Panc1 (cell line): ENCODE measurements around the gene SERPINB1. TPM values are rescaled to one million over a fixed set of nuclear protein-coding genes. Genes with fewer than 3 reads are reported as not detected.

Experiments
- ATAC-seq: fragments of 200-7000 bp; cut with Tn5 transposase; 2 replicates; pipeline ENCODE4 v1.9.1; 2020; ENCODE audit warnings: mild to moderate bottlenecking, moderate library complexity
- BruUV-seq: library from RNA; stranded (reverse); fragments of 400-500 nt; replicated peaks from 2 replicates; lab custom pipeline; 2021; lab: Mats Ljungman, UMichigan
- CTCF ChIA-PET: fragments of 300-600 bp; sonication (Branson Sonifier 250); formaldehyde crosslinking; loops from one replicate; lab custom pipeline; 2022; ENCODE audit warnings: antibody characterized with exemption; lab: Charles Lee
- POLR2A ChIA-PET: fragments of 300-600 bp; sonication (Branson Sonifier 250); formaldehyde crosslinking; loops from one replicate; lab custom pipeline; 2022; ENCODE audit warnings: antibody characterized with exemption; lab: Charles Lee
- DNase-seq: peaks from one replicate; pipeline ENCODE4 v3.0.0-alpha.2; 2010; ENCODE audit warnings: low read depth, low spot score
- H3K27ac ChIP-seq: 2 replicates; pipeline ENCODE4 v1.5.1; 2011; ENCODE audit warnings: mild to moderate bottlenecking, low read length, inconsistent platforms
- H3K27me3 ChIP-seq: fragments of 200-500 bp; sonication (Bioruptor generic); 2 replicates; pipeline ENCODE4 v1.6.0; 2014; ENCODE audit warnings: low read length, inconsistent platforms; ENCODE audit not compliant: control insufficient read depth, insufficient read depth
- H3K36me3 ChIP-seq: fragments of 200-500 bp; sonication (Bioruptor generic); 2 replicates; pipeline ENCODE4 v1.5.1; 2014; ENCODE audit warnings: inconsistent platforms, mild to moderate bottlenecking, low read length, moderate library complexity; ENCODE audit not compliant: control insufficient read depth, insufficient read depth
- H3K4me1 ChIP-seq: 2 replicates; pipeline ENCODE4 v1.5.1; 2011; ENCODE audit warnings: inconsistent platforms, mild to moderate bottlenecking, low read length, moderate library complexity; ENCODE audit not compliant: control insufficient read depth, insufficient read depth
- H3K4me3 ChIP-seq, 2 experiments: 2 replicates each; pipeline ENCODE4 v1.5.1; 2011 to 2012; ENCODE audit warnings: low read depth in 2 of 2, low read length in 2 of 2, mild to moderate bottlenecking in 2 of 2, inconsistent platforms in 1 of 2, moderate library complexity in 1 of 2
- H3K9me3 ChIP-seq: fragments of 200-500 bp; sonication (Bioruptor generic); 2 replicates; pipeline ENCODE4 v1.5.1; 2014; ENCODE audit warnings: low read depth, mild to moderate bottlenecking, inconsistent platforms, low read length, moderate library complexity; ENCODE audit not compliant: control insufficient read depth, insufficient read depth
- POLR2AphosphoS5 ChIP-seq: IDR thresholded peaks from 2 replicates; pipeline ENCODE4 v1.6.1; 2012; ENCODE audit warnings: mild to moderate bottlenecking, low read depth, low read length, moderate library complexity
- SIN3A ChIP-seq: IDR thresholded peaks from 2 replicates; pipeline ENCODE4 v1.6.1; 2012; ENCODE audit warnings: low read depth, mild to moderate bottlenecking, low read length, moderate library complexity, borderline replicate concordance; ENCODE audit not compliant: insufficient read depth
- TCF7L2 ChIP-seq: IDR thresholded peaks from 2 replicates; pipeline ENCODE4 v1.6.1; 2011; ENCODE audit warnings: mild to moderate bottlenecking, low read depth, low read length, inconsistent platforms
- in situ Hi-C: cut with HindIII; loops from 2 replicates; pipeline ENCODE4 v1.10.0; 2016; ENCODE audit warnings: low sequenced_read_pairs, low pct_unique_long_range_greater_than_20kb
- intact Hi-C: fragments of 100-400 bp; cut with micrococcal nuclease; formaldehyde crosslinking; loops from one replicate; pipeline ENCODE4 v1.10.0; 2022; ENCODE audit not compliant: unreplicated experiment
- total RNA-seq: library from RNA; stranded (reverse); gene quantifications from one replicate; pipeline ENCODE4 v1.2.1, GENCODE V29; 2021; ENCODE audit not compliant: unreplicated experiment
- TF ChIP-seq, protein P1 (sequence below): fragments of 450-650 bp; IDR thresholded peaks from 2 replicates; pipeline ENCODE4 v1.5.1; 2017; ENCODE audit warnings: mild to moderate bottlenecking
- TF ChIP-seq, protein P2 (sequence below), 2 experiments: IDR thresholded peaks; 2 replicates each; pipeline ENCODE4 v1.6.1; 2011 to 2012; ENCODE audit warnings: low read depth in 2 of 2, control low read depth in 1 of 2, low read length in 1 of 2, mild to moderate bottlenecking in 1 of 2, moderate library complexity in 1 of 2; ENCODE audit not compliant: insufficient read depth in 1 of 2

The SERPINB1 gene
- total RNA-seq, 1 experiment from 2014 or later = 40.8 TPM

DNA sequence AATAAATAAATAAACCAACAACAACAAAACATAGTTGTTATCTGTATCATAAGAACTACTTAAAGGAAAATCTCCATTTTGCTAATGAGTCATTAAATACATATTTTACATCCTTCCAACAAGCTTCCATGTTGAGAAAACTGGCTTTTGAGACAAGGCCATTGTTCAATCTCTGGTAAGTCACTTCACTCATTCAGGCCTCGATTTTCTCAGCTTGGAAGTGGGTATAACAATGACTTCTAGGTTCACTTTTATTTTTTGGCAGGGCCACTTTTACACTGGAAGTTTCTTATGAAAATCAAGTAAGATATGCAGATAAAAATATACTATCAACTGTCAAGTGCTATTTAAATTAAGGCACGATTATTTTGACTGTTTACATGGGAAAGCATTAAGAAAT lies 46.5 kb downstream of the SERPINB1 start:
- POLR2A ChIA-PET = no interaction called here
- CTCF ChIA-PET = no interaction called here
- no peak for DNase-seq
- no TSS peak for BruUV-seq
- Histone ChIP-seq H3K4me3 (no peak overlapping the region), H3K27ac (no peak overlapping the region), H3K27me3 (no peaks in the 10 kb centered on the region), H3K9me3 (no peaks in the 10 kb centered on the region), H3K36me3 (no peaks in the 10 kb centered on the region), H3K4me1 (peaks cover 12% of the 10 kb centered on the region; the same call in 1 of the 2 replicates)
- TF ChIP-seq, protein P1, sequence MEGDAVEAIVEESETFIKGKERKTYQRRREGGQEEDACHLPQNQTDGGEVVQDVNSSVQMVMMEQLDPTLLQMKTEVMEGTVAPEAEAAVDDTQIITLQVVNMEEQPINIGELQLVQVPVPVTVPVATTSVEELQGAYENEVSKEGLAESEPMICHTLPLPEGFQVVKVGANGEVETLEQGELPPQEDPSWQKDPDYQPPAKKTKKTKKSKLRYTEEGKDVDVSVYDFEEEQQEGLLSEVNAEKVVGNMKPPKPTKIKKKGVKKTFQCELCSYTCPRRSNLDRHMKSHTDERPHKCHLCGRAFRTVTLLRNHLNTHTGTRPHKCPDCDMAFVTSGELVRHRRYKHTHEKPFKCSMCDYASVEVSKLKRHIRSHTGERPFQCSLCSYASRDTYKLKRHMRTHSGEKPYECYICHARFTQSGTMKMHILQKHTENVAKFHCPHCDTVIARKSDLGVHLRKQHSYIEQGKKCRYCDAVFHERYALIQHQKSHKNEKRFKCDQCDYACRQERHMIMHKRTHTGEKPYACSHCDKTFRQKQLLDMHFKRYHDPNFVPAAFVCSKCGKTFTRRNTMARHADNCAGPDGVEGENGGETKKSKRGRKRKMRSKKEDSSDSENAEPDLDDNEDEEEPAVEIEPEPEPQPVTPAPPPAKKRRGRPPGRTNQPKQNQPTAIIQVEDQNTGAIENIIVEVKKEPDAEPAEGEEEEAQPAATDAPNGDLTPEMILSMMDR = no peak
- TF ChIP-seq POLR2AphosphoS5 (no peak), SIN3A (no peak), TCF7L2 (no peak)
- TF ChIP-seq, protein P2, sequence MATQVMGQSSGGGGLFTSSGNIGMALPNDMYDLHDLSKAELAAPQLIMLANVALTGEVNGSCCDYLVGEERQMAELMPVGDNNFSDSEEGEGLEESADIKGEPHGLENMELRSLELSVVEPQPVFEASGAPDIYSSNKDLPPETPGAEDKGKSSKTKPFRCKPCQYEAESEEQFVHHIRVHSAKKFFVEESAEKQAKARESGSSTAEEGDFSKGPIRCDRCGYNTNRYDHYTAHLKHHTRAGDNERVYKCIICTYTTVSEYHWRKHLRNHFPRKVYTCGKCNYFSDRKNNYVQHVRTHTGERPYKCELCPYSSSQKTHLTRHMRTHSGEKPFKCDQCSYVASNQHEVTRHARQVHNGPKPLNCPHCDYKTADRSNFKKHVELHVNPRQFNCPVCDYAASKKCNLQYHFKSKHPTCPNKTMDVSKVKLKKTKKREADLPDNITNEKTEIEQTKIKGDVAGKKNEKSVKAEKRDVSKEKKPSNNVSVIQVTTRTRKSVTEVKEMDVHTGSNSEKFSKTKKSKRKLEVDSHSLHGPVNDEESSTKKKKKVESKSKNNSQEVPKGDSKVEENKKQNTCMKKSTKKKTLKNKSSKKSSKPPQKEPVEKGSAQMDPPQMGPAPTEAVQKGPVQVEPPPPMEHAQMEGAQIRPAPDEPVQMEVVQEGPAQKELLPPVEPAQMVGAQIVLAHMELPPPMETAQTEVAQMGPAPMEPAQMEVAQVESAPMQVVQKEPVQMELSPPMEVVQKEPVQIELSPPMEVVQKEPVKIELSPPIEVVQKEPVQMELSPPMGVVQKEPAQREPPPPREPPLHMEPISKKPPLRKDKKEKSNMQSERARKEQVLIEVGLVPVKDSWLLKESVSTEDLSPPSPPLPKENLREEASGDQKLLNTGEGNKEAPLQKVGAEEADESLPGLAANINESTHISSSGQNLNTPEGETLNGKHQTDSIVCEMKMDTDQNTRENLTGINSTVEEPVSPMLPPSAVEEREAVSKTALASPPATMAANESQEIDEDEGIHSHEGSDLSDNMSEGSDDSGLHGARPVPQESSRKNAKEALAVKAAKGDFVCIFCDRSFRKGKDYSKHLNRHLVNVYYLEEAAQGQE (IDR thresholded peaks at IDR 0.05; ENCODE audit: insufficient read depth in 1 of 2, low read depth in 2 of 2, low read length in 1 of 2) = no peak
- intact Hi-C loops = no loop called here
- no peak for ATAC-seq
- in situ Hi-C loops = no loop called here

DNA sequence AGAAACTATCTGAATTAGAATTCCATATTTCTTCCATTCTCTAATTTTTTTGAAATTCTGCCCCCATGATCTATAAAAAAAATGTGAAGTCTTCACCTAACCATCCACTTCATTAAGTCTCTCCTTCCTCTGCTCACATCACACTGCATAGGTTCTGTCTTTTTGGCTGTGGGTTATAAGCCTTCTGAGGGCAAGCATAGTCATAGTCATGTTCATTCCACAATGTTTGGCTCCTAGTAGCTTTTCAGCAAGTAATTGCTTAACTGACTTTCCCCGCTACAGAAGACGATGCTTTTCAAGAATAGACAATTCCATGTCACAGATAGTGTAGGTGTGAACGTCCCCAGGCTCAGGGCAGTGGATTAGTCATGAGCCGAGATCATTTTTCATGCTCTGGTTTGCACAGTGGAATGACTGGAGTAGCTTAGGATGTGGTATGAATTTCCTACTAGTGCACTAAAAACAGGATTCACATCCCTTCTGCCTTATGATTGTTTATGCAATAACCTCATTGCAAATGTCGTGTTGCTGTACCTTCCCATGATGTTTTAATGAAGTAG lies 47.4 kb downstream of the SERPINB1 start:
- intact Hi-C loops = no loop called here

DNA sequence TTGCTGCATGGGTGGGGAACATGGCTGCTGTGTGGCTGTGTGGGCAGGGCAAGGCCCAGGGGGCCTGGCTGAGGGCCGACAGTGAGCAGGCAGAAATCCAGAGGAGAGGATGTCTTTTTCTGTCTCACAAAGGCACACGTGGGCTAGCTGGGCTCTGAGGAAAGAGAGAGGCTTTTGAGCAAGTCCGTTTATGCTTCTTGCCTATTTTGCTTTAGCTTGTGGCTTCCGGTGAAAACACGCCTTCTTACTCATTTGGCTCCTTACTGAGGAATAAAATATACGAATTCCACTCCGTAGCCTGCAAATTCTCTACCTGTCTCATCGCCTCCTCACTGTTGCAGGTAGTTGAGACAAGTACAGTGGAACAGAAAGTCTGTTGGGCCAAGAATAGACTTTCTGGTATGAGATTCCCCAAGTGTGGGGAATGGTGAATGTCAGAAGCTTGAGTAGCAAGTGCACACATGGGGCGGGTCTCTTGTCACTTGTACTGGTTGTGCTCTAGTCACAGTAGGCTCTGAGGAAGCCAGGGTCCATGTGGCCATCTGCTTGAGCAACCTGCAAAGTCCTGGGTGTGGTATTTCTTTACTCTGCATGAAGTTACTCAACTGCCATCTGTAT lies 48.0 kb downstream of the SERPINB1 start:
- Histone ChIP-seq H3K27ac (no peak overlapping the region), H3K9me3 (no peaks in the 10 kb centered on the region), H3K4me3 (no peak overlapping the region), H3K27me3 (no peaks in the 10 kb centered on the region), H3K36me3 (no peaks in the 10 kb centered on the region), H3K4me1 (peaks cover 13% of the 10 kb centered on the region; the same call in 1 of the 2 replicates)
- no TSS peak for BruUV-seq
- in situ Hi-C loops (no loop called here), intact Hi-C loops (no loop called here)
- DNase-seq (no peak), ATAC-seq (no peak)
- POLR2A ChIA-PET = no interaction called here
- CTCF ChIA-PET = no interaction called here
- TF ChIP-seq, protein P1 = no peak
- TF ChIP-seq SIN3A (no peak), TCF7L2 (no peak), POLR2AphosphoS5 (no peak)
- TF ChIP-seq, protein P2 (IDR thresholded peaks at IDR 0.05; ENCODE audit: insufficient read depth in 1 of 2, low read depth in 2 of 2, low read length in 1 of 2) = no peak

More for the DNA sequence above, 47.4 kb downstream of the SERPINB1 start:
- Histone ChIP-seq H3K27ac (no peak overlapping the region), H3K27me3 (no peaks in the 10 kb centered on the region), H3K4me3 (no peak overlapping the region), H3K9me3 (no peaks in the 10 kb centered on the region), H3K36me3 (no peaks in the 10 kb centered on the region), H3K4me1 (peaks cover 13% of the 10 kb centered on the region; the same call in 1 of the 2 replicates)
- in situ Hi-C loops = no loop called here
- ATAC-seq (no peak), DNase-seq (no peak)
- CTCF ChIA-PET = no interaction called here
- POLR2A ChIA-PET = no interaction called here
- no TSS peak for BruUV-seq
- no peak for TF ChIP-seq TCF7L2
- no peak for TF ChIP-seq POLR2AphosphoS5
- no peak for TF ChIP-seq SIN3A
